Neural cell (in vitro differentiated cells): ENCODE results near the gene ARL4A. TPM values are rescaled to one million over a fixed set of nuclear protein-coding genes. Genes with fewer than 3 reads are reported as not detected.

Source experiments
- H2AFZ ChIP-seq: fragments of 200-600, 300-800 bp; sonication (generic), shearing (Covaris generic); 2 replicates; pipeline ENCODE4 v1.6.0; 2014; ENCODE audit warnings: low read depth, mild to moderate bottlenecking, antibody characterized with exemption, low read length, moderate library complexity
- H3F3A ChIP-seq: fragments of 200-600 bp; shearing (Covaris generic); 2 replicates; pipeline ENCODE4 v1.6.1; 2016; ENCODE audit warnings: mild to moderate bottlenecking, moderate library complexity, mixed read lengths, antibody characterized with exemption, low read length; ENCODE audit not compliant: insufficient read depth, poor library complexity, severe bottlenecking
- H3K27ac ChIP-seq: fragments of 200-600, 300-800 bp; sonication (generic), shearing (Covaris generic); 2 replicates; pipeline ENCODE4 v1.5.1; 2014; ENCODE audit warnings: mild to moderate bottlenecking, low read length, moderate library complexity
- H3K27me3 ChIP-seq: fragments of 300-800, 200-600 bp; sonication (generic), shearing (Covaris generic); 2 replicates; pipeline ENCODE4 v1.6.0; 2014; ENCODE audit warnings: mild to moderate bottlenecking, low read depth, low read length, moderate library complexity; ENCODE audit not compliant: insufficient read depth
- H3K36me3 ChIP-seq: fragments of 300-800, 200-600 bp; sonication (generic), shearing (Covaris generic); 2 replicates; pipeline ENCODE4 v1.5.1; 2014; ENCODE audit warnings: mild to moderate bottlenecking, antibody characterized with exemption, low read length, moderate library complexity; ENCODE audit not compliant: insufficient read depth
- H3K4me2 ChIP-seq: fragments of 300-800, 200-600 bp; sonication (generic), shearing (Covaris generic); 2 replicates; pipeline ENCODE4 v1.6.0; 2014; ENCODE audit warnings: mild to moderate bottlenecking, low read length
- H3K4me3 ChIP-seq: fragments of 300-800, 200-600 bp; sonication (generic), shearing (Covaris generic); 2 replicates; pipeline ENCODE4 v1.5.1; 2014; ENCODE audit warnings: mild to moderate bottlenecking, low read length, moderate library complexity
- H3K79me2 ChIP-seq: fragments of 200-600 bp; shearing (Covaris generic); replicated peaks from 2 replicates; pipeline ENCODE4 v1.6.0; 2014; ENCODE audit warnings: mild to moderate bottlenecking, low read length, moderate library complexity; ENCODE audit not compliant: insufficient read depth
- H3K9ac ChIP-seq: fragments of 300-800, 200-600 bp; sonication (generic), shearing (Covaris generic); 2 replicates; pipeline ENCODE4 v1.6.1; 2016; ENCODE audit warnings: mild to moderate bottlenecking, low read length, mixed read lengths
- H3K9me2 ChIP-seq: fragments of 200-600 bp; shearing (Covaris generic); 2 replicates; pipeline ENCODE4 v1.6.1; 2016; ENCODE audit warnings: mild to moderate bottlenecking, low read length, mixed read lengths; ENCODE audit not compliant: insufficient read depth
- H3K9me3 ChIP-seq: fragments of 200-600, 300-800 bp; sonication (generic), shearing (Covaris generic); 2 replicates; pipeline ENCODE4 v1.6.1; 2016; ENCODE audit warnings: mild to moderate bottlenecking, mixed run types, low read length, moderate library complexity, mixed read lengths
- H4K20me1 ChIP-seq: fragments of 200-600 bp; shearing (Covaris generic); 2 replicates; pipeline ENCODE4 v1.6.1; 2016; ENCODE audit warnings: mild to moderate bottlenecking, mixed run types; ENCODE audit not compliant: insufficient read depth
- CTCF ChIP-seq: fragments of 450-650 bp; IDR thresholded peaks from 2 replicates; pipeline ENCODE4 v1.5.1; 2014; ENCODE audit warnings: antibody characterized with exemption, mild to moderate bottlenecking, moderate library complexity; ENCODE audit not compliant: poor library complexity, severe bottlenecking
- EP300 ChIP-seq: fragments of 450-650 bp; conservative IDR thresholded peaks from 2 replicates; pipeline ENCODE4 v1.6.1; 2014; ENCODE audit warnings: antibody characterized with exemption, mild to moderate bottlenecking, moderate library complexity; ENCODE audit not compliant: poor library complexity, severe bottlenecking
- TAF1 ChIP-seq: IDR thresholded peaks from 2 replicates; pipeline ENCODE4 v1.6.1; 2012; ENCODE audit warnings: low read depth
- polyA plus RNA-seq: library from polyadenylated mRNA; depleted of rRNA; stranded (reverse); fragments of >200 nt; gene quantifications from 2 replicates; pipeline ENCODE4 v1.2.3, GENCODE V29; 2014
- small RNA-seq, 3 experiments: library from RNA; depleted of rRNA; stranded (forward); fragments of <200 nt; gene quantifications; one replicate each; pipeline ENCODE3, GENCODE V24; 2012

Gene ARL4A
- polyA plus RNA-seq, 1 donor from 2014 or later: 10.9 TPM

- Histone ChIP-seq H3K36me3 (no peaks in the 10 kb centered on the region), H3K27me3 (no peaks in the 10 kb centered on the region), H3K27ac (no peak overlapping the region), H3K9me2 (no peaks in the 10 kb centered on the region), H3K79me2 (no peaks in the 10 kb centered on the region), H3K4me2 (no peak overlapping the region), H3K9ac (no peak overlapping the region), H2AFZ (no peak overlapping the region), H3K9me3 (no peaks in the 10 kb centered on the region), H4K20me1 (no peaks in the 10 kb centered on the region), H3F3A (no peaks in the 10 kb centered on the region), H3K4me3 (no peak overlapping the region)
- no peak for TF ChIP-seq CTCF
- TF ChIP-seq EP300: no peak
- TF ChIP-seq TAF1: no peak
Observed at GRCh38 chr7:12738665-12739064, 51.2 kb downstream of the ARL4A start.

Small RNAs within 50 kb of the gene (small RNA-seq; reads per million reads assigned to genes)
- gene RF00264: 0 to 0.08 (median 0.03) reads per million in 3 experiments

Other genes with a start within 250 kb of the ARL4A start
- gene SCIN, start 116.9 kb upstream of the ARL4A start, polyA plus RNA-seq: 0.53 TPM in 1 of 2 replicates, not detected in the other